HL-60 (cell line): ENCODE data around the gene MOGAT3.

ENCODE experiments used
- DNase-seq, 2 experiments: peaks; one replicate each; pipeline ENCODE4 v3.0.0-alpha.2; 2010 to 2020; ENCODE audit warnings: low read depth in 1 of 2, low spot score in 1 of 2
- H3K27ac ChIP-seq: fragments of 250-450 bp; sonication (Bioruptor Pico); replicated peaks from 2 replicates; pipeline ENCODE4 v1.5.1; 2020; ENCODE audit warnings: mild to moderate bottlenecking, moderate library complexity
- H3K27me3 ChIP-seq: fragments of 250-450 bp; sonication (Bioruptor Pico); 2 replicates; pipeline ENCODE4 v1.5.1; 2021; ENCODE audit warnings: mild to moderate bottlenecking, moderate library complexity; ENCODE audit not compliant: insufficient read depth, poor library complexity, severe bottlenecking
- H3K4me3 ChIP-seq: replicated peaks from 2 replicates; pipeline ENCODE4 v1.5.1; 2011; ENCODE audit warnings: mild to moderate bottlenecking, control low read depth, low read length; ENCODE audit not compliant: insufficient read depth
- CTCF ChIP-seq: IDR thresholded peaks from one replicate; pipeline ENCODE4 v1.5.1; 2011; ENCODE audit warnings: low read length, control low read depth, inconsistent platforms; ENCODE audit not compliant: insufficient read depth
- GABPA ChIP-seq: IDR thresholded peaks from 2 replicates; pipeline ENCODE4 v1.6.1; 2012; ENCODE audit warnings: low read depth
- POLR2AphosphoS5 ChIP-seq: IDR thresholded peaks from 2 replicates; pipeline ENCODE4 v1.6.1; 2012; ENCODE audit warnings: low read depth
- REST ChIP-seq: IDR thresholded peaks from 2 replicates; pipeline ENCODE4 v1.6.1; 2012; ENCODE audit warnings: low read depth; ENCODE audit not compliant: insufficient replicate concordance
- SPI1 ChIP-seq: IDR thresholded peaks from 2 replicates; pipeline ENCODE4 v1.6.1; 2012; ENCODE audit warnings: low read depth, mild to moderate bottlenecking, borderline replicate concordance

The MOGAT3 gene

GRCh38 chr7:101180130-101180755 lies 20.6 kb downstream of the MOGAT3 start, which contains the start of gene NAT16:
Gene NAT16 (minus strand): TSS chr7:101180293. CDS start chr7:101174807, 5,486 bp downstream.
- H3K27me3 ChIP-seq = peaks cover 41% of the 10 kb centered on the region
- no peak within 1 kb of the TSS for H3K27ac ChIP-seq
- TF ChIP-seq CTCF (no peak), REST (no peak), POLR2AphosphoS5 (no peak), SPI1 (no peak), GABPA (no peak)
- H3K4me3 ChIP-seq = no peak within 1 kb of the TSS
- DNase-seq = no peak

GRCh38 chr7:101179713-101180112 lies 21.1 kb downstream of the MOGAT3 start:
- no peak overlapping the region for H3K27ac ChIP-seq
- no peak for DNase-seq
- TF ChIP-seq REST (no peak), SPI1 (no peak), CTCF (no peak), POLR2AphosphoS5 (no peak), GABPA (no peak)
- peaks cover 46% of the 10 kb centered on the region for H3K27me3 ChIP-seq
- H3K4me3 ChIP-seq = no peak overlapping the region

- Histone ChIP-seq H3K27ac (no peak overlapping the region), H3K4me3 (no peak overlapping the region), H3K27me3 (peaks cover 52% of the 10 kb centered on the region)
- no peak for TF ChIP-seq GABPA
- no peak for TF ChIP-seq SPI1
- no peak for TF ChIP-seq CTCF
- TF ChIP-seq REST = no peak
- TF ChIP-seq POLR2AphosphoS5 = no peak
- no peak for DNase-seq
Observed at GRCh38 chr7:101179117-101179516, 21.7 kb downstream of the MOGAT3 start.
